ENCODE data around the gene DDIT4. TPM values are rescaled to one million over a fixed set of nuclear protein-coding genes. Genes with fewer than 3 reads are reported as not detected.

Gene DDIT4
- total and polyA plus RNA-seq, 3 experiments from 2014 or later: 144 to 183 (median 156) TPM

DNA sequence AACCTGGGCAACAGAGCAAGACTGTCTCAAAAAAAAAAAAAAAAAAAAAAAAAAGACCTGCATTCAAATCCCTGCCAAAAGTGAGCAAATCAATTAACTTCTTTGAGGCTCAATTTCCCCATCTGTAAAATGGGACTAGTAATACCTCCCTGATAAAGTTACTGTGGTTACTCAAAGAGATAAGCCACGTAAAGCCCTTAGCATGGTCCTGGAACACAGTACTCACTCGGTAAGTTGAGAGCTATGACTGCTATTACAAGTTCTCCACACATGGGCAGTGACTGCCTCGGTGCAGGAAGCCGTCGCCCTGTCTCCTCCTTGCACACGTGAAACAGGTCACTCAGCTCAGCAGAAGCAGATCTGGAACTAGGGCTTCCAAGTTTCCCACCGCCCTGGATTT is 37.9 kb downstream of the DDIT4 start:
- Mint-ChIP-seq H3K4me3 (peak overlapping the region in 1 of 7 donors; percentile 22), H3K4me1 (peaks cover 26 to 48% (median 32%) of the 10 kb centered on the region in 3 donors), H3K27ac (peak overlapping the region in 2 of 8 donors; percentile 34 to 56), H3K27me3 (no peaks in the 10 kb centered on the region), H3K9me3 (no peaks in the 10 kb centered on the region), H3K36me3 (no peaks in the 10 kb centered on the region)
- ChIA-PET POLR2A (no interaction called here), CTCF (interaction anchor here (0.9 to 1.8 kb wide), 3 partner anchors 10 to 64 kb away, joined by 3 to 5 read pairs (median 4); partner anchors contain the start of gene DDIT4)
- Histone ChIP-seq H3K4me1 (ENCODE audit: insufficient read depth, low read length) (peaks cover 54% of the 10 kb centered on the region), H3K27ac (ENCODE audit: low read depth, low read length) (no peak overlapping the region), H3K36me3 (ENCODE audit: insufficient read depth, low read length) (no peaks in the 10 kb centered on the region), H3K4me3 (ENCODE audit: low read length) (no peak overlapping the region), H3K9me3 (ENCODE audit: low read length) (no peaks in the 10 kb centered on the region), H3K27me3 (ENCODE audit: insufficient read depth, low read length, poor library complexity, severe bottlenecking) (no peaks in the 10 kb centered on the region)
- no peak for DNase-seq

DNA sequence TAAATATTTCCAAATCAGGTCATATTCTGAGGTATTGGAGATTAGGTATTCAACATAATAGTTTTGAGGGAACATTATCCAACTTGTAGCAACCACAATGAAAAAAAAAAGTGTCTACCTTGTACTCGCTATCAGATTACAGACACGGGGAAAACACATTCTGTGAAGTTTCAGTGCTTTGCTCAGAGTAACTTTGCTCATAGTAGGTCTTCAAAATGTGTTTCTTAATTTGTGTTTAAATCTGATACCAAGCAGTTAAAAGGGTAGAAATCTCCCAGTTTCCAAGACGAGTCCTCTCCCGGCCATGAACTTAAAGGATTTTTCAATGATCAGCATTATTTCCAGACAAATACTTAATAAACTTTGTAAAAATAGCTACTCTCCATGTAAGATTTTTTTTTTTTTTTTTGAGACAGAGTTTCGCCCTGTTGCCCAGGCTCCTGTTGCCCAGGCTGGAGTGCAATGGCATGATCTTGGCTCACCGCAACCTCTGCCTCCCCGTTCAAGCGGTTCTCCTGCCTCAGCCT is 39.2 kb downstream of the DDIT4 start:
- ChIA-PET CTCF (interaction anchor here (0.8 to 1.8 kb wide), 2 partner anchors 15 to 39 kb away, joined by 4 to 5 read pairs; partner anchors contain the start of gene DDIT4), POLR2A (no interaction called here)

DNA sequence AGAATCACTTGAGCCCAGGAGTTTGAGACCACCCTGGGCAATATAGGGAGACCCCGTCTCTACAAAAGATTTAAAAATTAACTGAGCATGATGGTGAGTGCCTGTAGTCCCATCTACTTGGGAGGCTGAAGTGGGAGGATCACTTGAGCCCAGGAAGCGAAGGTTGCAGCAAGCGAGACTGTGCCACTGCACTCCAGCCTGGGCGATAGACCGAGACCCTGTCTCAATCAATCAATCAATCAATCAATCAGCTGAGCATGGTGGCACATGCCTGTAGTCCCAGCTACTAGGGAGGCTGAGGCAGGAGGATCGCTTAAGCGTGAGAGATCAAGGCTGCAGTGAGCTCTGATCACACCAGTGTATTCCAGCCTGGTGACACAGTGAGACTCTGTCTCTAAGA is 40.5 kb downstream of the DDIT4 start:
- peaks cover 65% of the 10 kb centered on the region for H3K4me1 ChIP-seq (ENCODE audit: insufficient read depth, low read length)
- no peak overlapping the region for H3K27ac Mint-ChIP-seq
- no peaks in the 10 kb centered on the region for H3K36me3 ChIP-seq (ENCODE audit: insufficient read depth, low read length)
- POLR2A ChIA-PET: no interaction called here
- H3K9me3 ChIP-seq (ENCODE audit: low read length): no peaks in the 10 kb centered on the region
- H3K4me3 ChIP-seq (ENCODE audit: low read length): no peak overlapping the region
- no peak overlapping the region for H3K4me3 Mint-ChIP-seq
- no peaks in the 10 kb centered on the region for H3K36me3 Mint-ChIP-seq
- DNase-seq: no peak
- H3K4me1 Mint-ChIP-seq: peaks cover 37 to 58% (median 41%) of the 10 kb centered on the region in 3 donors
- no peaks in the 10 kb centered on the region for H3K27me3 Mint-ChIP-seq
- CTCF ChIA-PET: interaction anchor here (1.1 to 1.9 kb wide), 2 partner anchors 11 to 39 kb away, joined by 4 to 6 read pairs; no protein-coding TSS in a partner anchor
- no peak overlapping the region for H3K27ac ChIP-seq (ENCODE audit: low read depth, low read length)
- no peaks in the 10 kb centered on the region for H3K9me3 Mint-ChIP-seq
- H3K27me3 ChIP-seq (ENCODE audit: insufficient read depth, low read length, poor library complexity, severe bottlenecking): no peaks in the 10 kb centered on the region

More for the DNA sequence above, 39.2 kb downstream of the DDIT4 start:
- H3K4me3 Mint-ChIP-seq: no peak overlapping the region
- Histone ChIP-seq H3K4me3 (ENCODE audit: low read length) (no peak overlapping the region), H3K36me3 (ENCODE audit: insufficient read depth, low read length) (no peaks in the 10 kb centered on the region), H3K27me3 (ENCODE audit: insufficient read depth, low read length, poor library complexity, severe bottlenecking) (no peaks in the 10 kb centered on the region), H3K9me3 (ENCODE audit: low read length) (no peaks in the 10 kb centered on the region), H3K27ac (ENCODE audit: low read depth, low read length) (no peak overlapping the region), H3K4me1 (ENCODE audit: insufficient read depth, low read length) (peaks cover 64% of the 10 kb centered on the region)
- no peaks in the 10 kb centered on the region for H3K27me3 Mint-ChIP-seq
- peaks cover 34 to 57% (median 38%) of the 10 kb centered on the region in 3 donors for H3K4me1 Mint-ChIP-seq
- H3K27ac Mint-ChIP-seq: no peak overlapping the region
- H3K36me3 Mint-ChIP-seq: no peaks in the 10 kb centered on the region
- DNase-seq: no peak
- H3K9me3 Mint-ChIP-seq: no peaks in the 10 kb centered on the region

DNA sequence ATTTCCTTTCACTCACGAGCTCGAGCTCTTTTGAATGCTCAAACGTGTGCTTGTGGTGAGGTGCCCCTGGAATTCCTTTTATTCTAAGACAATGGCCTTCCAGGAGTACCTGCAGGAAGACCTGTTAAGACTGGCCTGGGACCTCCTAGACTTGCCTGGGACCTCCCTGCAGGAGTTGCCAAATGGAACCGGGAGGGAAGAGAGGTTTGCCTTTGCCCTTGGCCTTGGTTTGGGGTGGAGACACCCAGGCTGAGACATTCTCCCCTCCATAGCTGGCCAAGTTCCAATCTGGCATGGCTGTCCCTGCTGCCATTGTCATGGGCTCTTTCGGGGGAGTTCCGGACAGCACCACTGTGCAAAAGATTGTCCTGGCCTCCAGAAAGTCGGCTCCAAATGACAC is 41.3 kb downstream of the DDIT4 start:
- Histone ChIP-seq H3K36me3 (ENCODE audit: insufficient read depth, low read length) (no peaks in the 10 kb centered on the region), H3K4me3 (ENCODE audit: low read length) (no peak overlapping the region), H3K27ac (ENCODE audit: low read depth, low read length) (no peak overlapping the region), H3K27me3 (ENCODE audit: insufficient read depth, low read length, poor library complexity, severe bottlenecking) (no peaks in the 10 kb centered on the region), H3K9me3 (ENCODE audit: low read length) (no peaks in the 10 kb centered on the region), H3K4me1 (ENCODE audit: insufficient read depth, low read length) (peaks cover 62% of the 10 kb centered on the region)
- Mint-ChIP-seq H3K4me3 (no peak overlapping the region), H3K36me3 (no peaks in the 10 kb centered on the region), H3K9me3 (no peaks in the 10 kb centered on the region), H3K27ac (peak overlapping the region in 2 of 8 donors; percentile 37 to 86), H3K4me1 (peaks cover 36 to 55% (median 40%) of the 10 kb centered on the region in 3 donors), H3K27me3 (no peaks in the 10 kb centered on the region)
- ChIA-PET CTCF (interaction anchor here (1.9 to 2.4 kb wide), 2 partner anchors 18 to 40 kb away, joined by 6 read pairs; no protein-coding TSS in a partner anchor), POLR2A (interaction anchor here (0.7 to 1.1 kb wide), 2 partner anchors 17 to 955 kb away, joined by 3 read pairs; no protein-coding TSS in a partner anchor)
- DNase-seq: no peak

DNA sequence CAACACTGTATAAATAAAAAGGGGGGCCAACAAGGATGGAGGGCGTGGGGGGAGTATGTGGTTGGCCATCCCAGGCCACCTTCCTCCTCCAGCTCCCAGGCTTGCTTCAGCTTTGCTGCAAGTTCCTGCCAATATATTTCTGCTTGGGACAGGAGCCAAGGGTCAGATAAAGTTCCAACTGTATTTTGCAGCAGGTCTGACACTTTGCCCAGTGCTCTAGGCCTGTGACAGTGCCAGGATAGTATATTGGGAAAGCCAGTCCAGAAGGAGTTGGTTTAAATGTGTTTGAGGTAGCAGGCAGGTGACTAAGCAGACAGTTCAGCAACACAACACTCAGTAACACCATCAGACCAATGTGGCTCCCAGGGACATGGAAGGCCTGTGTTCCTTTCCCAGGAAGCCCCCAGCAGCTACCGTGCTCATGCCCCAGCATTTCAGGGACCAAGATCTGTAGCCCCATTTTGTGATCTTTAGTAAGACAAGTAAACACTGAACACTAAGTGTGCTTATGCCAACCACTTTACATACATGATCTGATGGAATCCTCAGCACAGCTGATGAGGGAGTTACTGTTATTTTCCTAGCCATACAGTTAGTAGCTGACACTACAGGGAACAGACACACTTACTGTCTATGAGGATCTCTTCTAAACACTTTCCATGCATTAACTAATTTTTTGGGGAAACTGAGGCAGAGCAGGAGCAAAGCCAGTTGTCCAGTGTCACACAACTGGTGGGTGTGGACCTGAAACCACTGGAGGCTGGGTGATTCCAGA is 42.1 kb downstream of the DDIT4 start:
- peaks cover 62% of the 10 kb centered on the region for H3K4me1 ChIP-seq (ENCODE audit: insufficient read depth, low read length)
- ChIA-PET CTCF (interaction anchor here (0.6 to 2.4 kb wide), 4 partner anchors 7 to 93 kb away, joined by 3 to 6 read pairs (median 6); no protein-coding TSS in a partner anchor), POLR2A (interaction anchor here (0.7 to 1.3 kb wide), 3 partner anchors 15 to 19 kb away, joined by 3 to 6 read pairs (median 3); no protein-coding TSS in a partner anchor)
- H3K4me3 ChIP-seq (ENCODE audit: low read length): no peak overlapping the region
- Mint-ChIP-seq H3K27ac (peak overlapping the region; percentile 37 to 94 (median 77)), H3K36me3 (no peaks in the 10 kb centered on the region), H3K4me3 (peak overlapping the region in 3 of 7 donors; percentile 1 to 39 (median 9)), H3K27me3 (peaks cover 0 to 1% of the 10 kb centered on the region in 2 donors), H3K4me1 (peaks cover 42 to 57% (median 46%) of the 10 kb centered on the region in 3 donors), H3K9me3 (no peaks in the 10 kb centered on the region)
- no peaks in the 10 kb centered on the region for H3K27me3 ChIP-seq (ENCODE audit: insufficient read depth, low read length, poor library complexity, severe bottlenecking)
- peak overlapping the region; percentile 14 for H3K27ac ChIP-seq (ENCODE audit: low read depth, low read length)
- H3K9me3 ChIP-seq (ENCODE audit: low read length): no peaks in the 10 kb centered on the region
- no peak for DNase-seq
- H3K36me3 ChIP-seq (ENCODE audit: insufficient read depth, low read length): no peaks in the 10 kb centered on the region

DNA sequence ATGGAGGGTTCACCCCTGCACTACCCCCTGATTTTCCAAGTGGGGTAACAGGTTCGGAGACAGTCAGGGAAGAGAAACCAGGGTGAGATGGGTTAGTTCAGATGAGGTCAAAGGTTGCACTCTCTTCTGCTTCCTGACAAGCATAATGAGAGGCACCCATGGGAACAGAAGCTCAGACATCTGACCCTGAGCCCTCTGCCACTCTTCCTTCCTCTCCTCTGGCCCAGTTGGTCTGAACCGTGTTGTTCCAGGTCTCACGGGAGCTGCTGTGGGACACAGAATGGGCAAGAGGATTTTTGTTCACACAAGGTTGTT is 42.6 kb downstream of the DDIT4 start:
- Histone ChIP-seq H3K4me3 (ENCODE audit: low read length) (no peak overlapping the region), H3K27ac (ENCODE audit: low read depth, low read length) (no peak overlapping the region), H3K36me3 (ENCODE audit: insufficient read depth, low read length) (no peaks in the 10 kb centered on the region), H3K4me1 (ENCODE audit: insufficient read depth, low read length) (peaks cover 65% of the 10 kb centered on the region), H3K9me3 (ENCODE audit: low read length) (no peaks in the 10 kb centered on the region), H3K27me3 (ENCODE audit: insufficient read depth, low read length, poor library complexity, severe bottlenecking) (no peaks in the 10 kb centered on the region)
- peaks cover 44 to 61% (median 48%) of the 10 kb centered on the region in 3 donors for H3K4me1 Mint-ChIP-seq
- CTCF ChIA-PET: interaction anchor here (0.6 to 5.6 kb wide), 5 partner anchors 8 to 93 kb away, joined by 3 to 52 read pairs (median 5); partner anchors contain the start of gene DDIT4
- DNase-seq: no peak
- peaks cover 0 to 1% of the 10 kb centered on the region in 2 donors for H3K27me3 Mint-ChIP-seq
- POLR2A ChIA-PET: interaction anchor here (0.7 to 1.3 kb wide), 2 partner anchors 15 to 19 kb away, joined by 3 to 6 read pairs; no protein-coding TSS in a partner anchor
- peak overlapping the region in 3 of 7 donors; percentile 1 to 39 (median 13) for H3K4me3 Mint-ChIP-seq
- no peaks in the 10 kb centered on the region for H3K9me3 Mint-ChIP-seq
- no peaks in the 10 kb centered on the region for H3K36me3 Mint-ChIP-seq
- peak overlapping the region; percentile 37 to 94 (median 77) for H3K27ac Mint-ChIP-seq

DNA sequence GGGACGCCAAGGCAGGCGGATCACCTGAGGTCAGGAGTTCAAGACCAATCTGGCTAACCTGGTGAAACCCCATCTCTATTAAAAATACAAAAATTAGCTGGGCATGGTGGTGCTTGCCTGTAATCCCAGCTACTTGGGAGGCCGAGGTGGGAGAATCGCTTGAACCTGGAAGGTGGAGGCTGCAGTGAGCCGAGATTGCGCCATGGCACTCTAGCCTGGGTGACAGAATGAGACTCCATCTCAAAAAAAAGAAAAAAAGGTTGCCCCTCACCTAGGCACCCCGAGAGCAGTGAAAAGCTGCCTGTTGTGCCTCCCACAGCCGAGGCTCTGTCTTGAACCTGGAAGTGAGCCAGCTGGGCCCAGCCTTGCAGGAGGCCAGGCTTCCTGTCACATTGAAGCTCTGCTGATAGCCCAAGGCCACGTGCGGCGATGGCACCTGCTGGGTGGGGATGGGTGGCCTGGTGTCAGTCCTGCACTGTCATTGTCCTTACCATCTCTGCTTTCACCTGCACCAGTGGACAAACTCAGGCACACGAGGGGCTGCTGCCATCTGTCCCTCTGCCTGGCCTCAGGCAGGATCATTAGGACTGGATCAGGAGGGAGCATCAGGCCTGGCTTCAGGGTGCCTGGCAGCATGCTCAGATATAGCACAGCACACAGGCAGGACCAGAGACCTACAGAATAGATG is 43.2 kb downstream of the DDIT4 start:
- POLR2A ChIA-PET: interaction anchor here (0.7 to 1.3 kb wide), 2 partner anchors 14 to 20 kb away, joined by 3 to 6 read pairs; no protein-coding TSS in a partner anchor
- CTCF ChIA-PET: interaction anchor here (0.7 to 5.6 kb wide), 5 partner anchors 8 to 42 kb away, joined by 3 to 52 read pairs (median 5); partner anchors contain the start of gene DDIT4
- Mint-ChIP-seq H3K9me3 (no peaks in the 10 kb centered on the region), H3K4me3 (peak overlapping the region in 6 of 7 donors; percentile 33 to 65 (median 52)), H3K27ac (peak overlapping the region; percentile 38 to 94 (median 88)), H3K27me3 (peaks cover 0 to 1% of the 10 kb centered on the region in 2 donors), H3K36me3 (no peaks in the 10 kb centered on the region), H3K4me1 (peaks cover 46 to 64% (median 50%) of the 10 kb centered on the region in 3 donors)
- Histone ChIP-seq H3K36me3 (ENCODE audit: insufficient read depth, low read length) (no peaks in the 10 kb centered on the region), H3K4me3 (ENCODE audit: low read length) (no peak overlapping the region), H3K9me3 (ENCODE audit: low read length) (no peaks in the 10 kb centered on the region), H3K27me3 (ENCODE audit: insufficient read depth, low read length, poor library complexity, severe bottlenecking) (no peaks in the 10 kb centered on the region), H3K4me1 (ENCODE audit: insufficient read depth, low read length) (peaks cover 70% of the 10 kb centered on the region), H3K27ac (ENCODE audit: low read depth, low read length) (no peak overlapping the region)
- peak in 3 of 5 donors; percentile 44 to 75 (median 56) for DNase-seq

Data from CD8-positive, alpha-beta memory T cell (primary cell).